MG63 (cell line): ENCODE data around the gene CTNNA3. TPM values are rescaled to one million over a fixed set of nuclear protein-coding genes. Genes with fewer than 3 reads are reported as not detected.

Experiments
- DNase-seq: peaks from one replicate; pipeline ENCODE4 v3.0.0-alpha.2; 2020
- H3K27me3 ChIP-seq: fragments of 250-450 bp; sonication (Bioruptor Pico); 2 replicates; pipeline ENCODE4 v1.5.1; 2020; ENCODE audit warnings: mild to moderate bottlenecking, moderate library complexity
- H3K36me3 ChIP-seq: fragments of 250-450 bp; sonication (Bioruptor Pico); 2 replicates; pipeline ENCODE4 v1.5.1; 2020; ENCODE audit warnings: mild to moderate bottlenecking, moderate library complexity
- H3K4me3 ChIP-seq: fragments of 250-450 bp; sonication (Bioruptor Pico); 2 replicates; pipeline ENCODE4 v1.5.1; 2020; ENCODE audit warnings: mild to moderate bottlenecking, moderate library complexity
- H3K9me3 ChIP-seq: fragments of 250-450 bp; sonication (Bioruptor Pico); 2 replicates; pipeline ENCODE4 v1.5.1; 2020; ENCODE audit warnings: mild to moderate bottlenecking, moderate library complexity
- total RNA-seq: library from RNA; depleted of rRNA; stranded (reverse); fragments of >200 nt; shearing (Covaris generic); gene quantifications from 2 replicates; pipeline ENCODE4 v1.2.3, GENCODE V29; 2014; ENCODE audit warnings: low replicate concordance

The CTNNA3 gene
- total RNA-seq, 1 experiment from 2014 or later = not detected

DNA sequence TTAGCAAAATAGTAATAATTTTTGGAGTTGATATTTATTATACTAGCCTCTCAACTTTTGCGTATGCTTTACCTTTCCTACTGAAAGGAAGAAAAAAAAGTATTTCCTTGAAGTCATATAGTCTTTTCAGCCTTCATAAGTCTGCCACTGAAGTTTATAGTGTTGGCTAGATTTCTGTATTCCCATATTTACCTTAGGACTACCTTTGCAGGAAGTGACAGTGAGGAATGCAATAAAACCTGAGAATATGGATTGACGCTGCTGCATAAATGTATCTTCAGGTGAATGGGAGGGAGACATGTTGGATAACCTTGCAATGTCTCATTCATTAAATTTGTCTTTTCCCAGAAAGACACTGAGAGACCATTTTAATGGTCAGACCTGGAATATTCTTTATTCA is 776.7 kb downstream of the CTNNA3 start:
- DNase-seq = no peak
- H3K27me3 ChIP-seq = no peaks in the 10 kb centered on the region
- H3K36me3 ChIP-seq = no peaks in the 10 kb centered on the region
- H3K9me3 ChIP-seq = no peaks in the 10 kb centered on the region
- H3K4me3 ChIP-seq = no peak overlapping the region

DNA sequence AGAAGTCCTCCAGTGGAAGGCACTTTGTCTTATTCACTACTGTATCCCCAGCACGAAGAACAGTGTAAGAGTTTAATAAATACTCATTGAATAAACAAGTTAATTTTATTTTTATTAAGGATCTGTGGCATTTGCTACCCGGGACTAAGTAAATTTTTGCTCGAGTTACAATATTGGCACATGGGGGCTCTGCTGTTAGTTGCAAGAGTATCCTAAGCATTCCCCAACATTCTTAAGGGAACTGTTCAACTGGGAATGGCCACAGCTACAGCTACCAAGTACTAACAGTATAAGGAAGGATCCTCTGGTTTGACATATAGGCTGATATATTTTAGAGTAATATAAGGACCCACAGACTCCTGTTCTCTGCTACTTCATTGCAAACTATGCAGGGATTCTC is 778.9 kb downstream of the CTNNA3 start:
- Histone ChIP-seq H3K36me3 (no peaks in the 10 kb centered on the region), H3K27me3 (no peaks in the 10 kb centered on the region), H3K9me3 (no peaks in the 10 kb centered on the region), H3K4me3 (no peak overlapping the region)
- no peak for DNase-seq

DNA sequence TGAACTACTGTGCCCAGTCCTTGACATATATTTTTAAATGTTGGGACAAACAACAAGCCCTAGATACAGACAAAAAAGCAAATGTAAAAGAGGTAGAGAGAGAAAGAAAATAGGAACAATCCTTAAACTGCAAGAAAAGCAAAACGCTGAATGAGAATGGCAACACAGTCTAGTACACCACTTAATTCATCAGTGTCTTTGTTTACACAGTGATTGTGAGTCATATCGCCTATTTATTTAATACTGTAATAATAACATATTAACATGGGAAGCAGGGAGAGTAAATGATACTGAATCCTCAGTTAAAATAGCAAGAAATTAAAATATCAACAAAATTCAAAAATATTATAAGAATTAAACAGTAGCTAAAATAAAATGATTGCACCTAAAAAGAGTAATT is 780.0 kb downstream of the CTNNA3 start:
- Histone ChIP-seq H3K36me3 (no peaks in the 10 kb centered on the region), H3K27me3 (no peaks in the 10 kb centered on the region), H3K4me3 (no peak overlapping the region), H3K9me3 (no peaks in the 10 kb centered on the region)
- DNase-seq = no peak

DNA sequence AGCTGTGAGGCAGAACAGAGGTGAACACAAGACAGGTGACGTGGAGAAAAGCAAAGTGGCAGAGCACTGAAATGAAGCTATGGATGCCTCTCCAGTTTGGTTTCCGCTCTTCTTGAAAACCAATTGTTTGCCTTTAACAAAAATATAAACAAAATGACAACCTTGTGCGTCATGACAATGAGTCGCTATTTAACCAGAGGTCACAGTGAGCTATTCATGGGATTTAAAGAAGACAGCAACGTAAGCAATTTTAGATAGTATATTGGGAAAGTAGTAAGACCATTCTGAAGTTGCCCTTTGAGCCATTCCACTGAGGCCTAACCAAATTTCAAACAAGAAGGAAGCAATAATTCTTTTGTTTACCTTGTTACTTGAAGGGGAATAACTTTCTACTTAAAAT is 785.3 kb downstream of the CTNNA3 start:
- Histone ChIP-seq H3K27me3 (no peaks in the 10 kb centered on the region), H3K9me3 (no peaks in the 10 kb centered on the region), H3K4me3 (no peak overlapping the region), H3K36me3 (no peaks in the 10 kb centered on the region)
- DNase-seq = no peak

DNA sequence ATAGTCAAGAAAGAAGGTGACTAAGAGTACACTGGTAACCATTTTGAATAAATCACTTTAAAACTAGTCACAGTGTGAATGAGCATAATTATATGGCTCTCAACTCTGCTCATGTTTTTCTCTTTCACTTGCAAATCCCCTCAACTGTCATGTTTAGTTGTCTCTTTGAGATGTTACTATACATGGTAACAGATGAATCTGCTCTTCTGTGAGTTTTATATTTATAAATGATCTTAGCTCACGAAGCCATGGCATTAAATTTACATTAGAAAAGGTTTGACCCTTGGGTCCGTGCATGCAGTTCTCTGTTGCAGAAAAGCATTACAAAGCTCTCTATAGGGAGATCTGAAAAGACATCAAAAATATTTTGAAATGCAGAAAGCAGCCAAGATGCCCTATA is 803.1 kb downstream of the CTNNA3 start:
- no peaks in the 10 kb centered on the region for H3K9me3 ChIP-seq
- H3K27me3 ChIP-seq = no peaks in the 10 kb centered on the region
- no peak for DNase-seq
- no peaks in the 10 kb centered on the region for H3K36me3 ChIP-seq
- H3K4me3 ChIP-seq = no peak overlapping the region

DNA sequence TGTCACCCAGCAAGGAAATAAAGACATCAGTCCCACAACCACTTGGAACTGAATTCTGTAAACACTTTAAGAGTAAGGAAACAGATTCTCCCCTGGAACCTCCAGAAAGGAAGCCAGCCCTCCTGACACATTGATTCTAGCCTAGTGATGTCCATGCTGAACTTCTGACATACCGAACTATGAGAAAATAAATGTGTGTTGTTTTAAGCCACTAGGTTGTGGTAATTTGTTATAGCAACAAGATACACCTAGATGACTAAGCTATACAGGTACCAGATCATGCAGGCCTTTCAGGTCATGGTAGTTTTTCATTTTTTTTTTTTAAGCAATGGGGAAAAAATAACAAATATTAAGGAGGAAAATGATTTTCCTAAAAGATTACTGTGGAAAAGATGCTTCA is 807.8 kb downstream of the CTNNA3 start:
- no peak overlapping the region for H3K4me3 ChIP-seq
- no peaks in the 10 kb centered on the region for H3K27me3 ChIP-seq
- no peak for DNase-seq
- H3K36me3 ChIP-seq = no peaks in the 10 kb centered on the region
- H3K9me3 ChIP-seq = no peaks in the 10 kb centered on the region

DNA sequence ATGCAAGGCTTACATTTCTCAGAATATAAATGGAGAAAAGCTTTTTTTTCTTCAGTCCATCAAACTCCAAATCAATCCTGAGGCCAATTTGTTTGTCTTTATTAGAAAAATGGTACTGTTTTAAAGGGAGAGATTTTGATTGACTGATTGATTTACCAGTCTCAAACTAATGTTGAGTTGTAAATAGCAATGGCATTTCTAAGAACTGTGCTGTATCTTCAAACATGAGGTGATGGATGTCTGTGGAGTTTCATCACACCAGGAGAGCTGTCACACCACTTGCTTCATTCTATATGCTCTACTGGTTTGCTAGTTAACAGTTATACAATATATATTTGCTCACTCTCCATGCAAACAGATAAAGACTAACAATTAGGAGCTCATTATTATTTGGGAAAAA is 809.1 kb downstream of the CTNNA3 start:
- no peak for DNase-seq
- H3K4me3 ChIP-seq = no peak overlapping the region

DNA sequence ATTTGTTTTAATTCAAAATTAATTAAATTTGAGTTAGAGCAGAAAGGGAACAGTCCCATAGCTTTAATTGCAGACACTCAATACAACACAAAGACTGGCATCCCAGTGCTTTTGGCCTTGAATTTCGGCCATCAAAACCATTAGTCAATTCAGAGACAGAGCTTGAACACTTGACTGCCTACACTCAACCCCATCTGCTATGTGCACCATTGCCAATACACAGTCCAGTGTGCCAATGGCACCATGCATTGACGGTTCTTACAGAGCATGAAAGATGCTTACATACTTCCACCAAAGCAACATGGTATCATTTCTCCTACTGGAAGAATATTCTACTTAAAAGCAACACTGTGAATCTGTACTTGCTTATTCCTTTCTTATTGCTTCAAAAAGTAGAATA is 813.7 kb downstream of the CTNNA3 start:
- DNase-seq = no peak
- no peaks in the 10 kb centered on the region for H3K9me3 ChIP-seq
- H3K27me3 ChIP-seq = no peaks in the 10 kb centered on the region
- no peaks in the 10 kb centered on the region for H3K36me3 ChIP-seq
- H3K4me3 ChIP-seq = no peak overlapping the region

More for the DNA sequence above, 809.1 kb downstream of the CTNNA3 start:
- H3K36me3 ChIP-seq = no peaks in the 10 kb centered on the region
- no peaks in the 10 kb centered on the region for H3K9me3 ChIP-seq
- H3K27me3 ChIP-seq = no peaks in the 10 kb centered on the region

DNA sequence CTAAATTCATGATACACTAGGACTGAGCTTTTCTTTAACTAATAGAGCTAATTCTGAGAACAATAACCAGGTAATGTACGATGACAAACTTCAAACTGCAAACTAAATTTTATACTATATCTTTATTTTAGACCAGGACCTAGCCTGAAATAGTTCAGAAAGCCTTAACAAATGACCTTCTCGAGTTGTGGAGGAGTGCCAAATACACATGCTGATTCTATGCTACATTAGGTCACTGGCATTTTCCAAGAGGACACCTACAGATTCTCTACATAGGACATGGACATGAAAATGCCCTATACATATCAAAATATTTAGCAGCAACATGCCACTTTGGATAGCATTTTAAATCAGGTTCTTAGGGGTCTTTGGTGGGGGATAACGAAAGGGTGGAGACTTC is 814.2 kb downstream of the CTNNA3 start:
- H3K27me3 ChIP-seq = no peaks in the 10 kb centered on the region

DNA sequence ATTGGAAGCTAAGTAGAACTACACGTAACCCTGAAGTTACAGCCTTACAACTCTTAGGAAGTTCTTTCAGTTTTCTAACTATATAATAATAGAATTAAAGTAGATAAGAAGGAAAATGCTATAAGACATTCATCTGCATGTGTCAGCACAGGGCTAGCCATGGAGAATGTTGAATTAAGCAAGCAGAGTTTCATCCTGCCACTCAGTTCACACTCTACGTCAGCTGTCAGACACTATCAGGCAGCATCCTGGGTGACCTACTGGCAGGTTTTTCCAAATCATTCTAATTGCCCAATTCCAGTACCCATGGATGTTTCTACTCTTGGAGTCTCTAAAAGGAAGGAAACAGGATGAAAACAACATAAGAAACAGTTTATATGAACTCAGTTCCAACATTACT is 815.2 kb downstream of the CTNNA3 start:
- Histone ChIP-seq H3K36me3 (no peaks in the 10 kb centered on the region), H3K9me3 (no peaks in the 10 kb centered on the region), H3K4me3 (no peak overlapping the region), H3K27me3 (no peaks in the 10 kb centered on the region)
- DNase-seq = no peak

More for the DNA sequence above, 814.2 kb downstream of the CTNNA3 start:
- H3K4me3 ChIP-seq = no peak overlapping the region
- no peaks in the 10 kb centered on the region for H3K36me3 ChIP-seq
- no peaks in the 10 kb centered on the region for H3K9me3 ChIP-seq
- no peak for DNase-seq

DNA sequence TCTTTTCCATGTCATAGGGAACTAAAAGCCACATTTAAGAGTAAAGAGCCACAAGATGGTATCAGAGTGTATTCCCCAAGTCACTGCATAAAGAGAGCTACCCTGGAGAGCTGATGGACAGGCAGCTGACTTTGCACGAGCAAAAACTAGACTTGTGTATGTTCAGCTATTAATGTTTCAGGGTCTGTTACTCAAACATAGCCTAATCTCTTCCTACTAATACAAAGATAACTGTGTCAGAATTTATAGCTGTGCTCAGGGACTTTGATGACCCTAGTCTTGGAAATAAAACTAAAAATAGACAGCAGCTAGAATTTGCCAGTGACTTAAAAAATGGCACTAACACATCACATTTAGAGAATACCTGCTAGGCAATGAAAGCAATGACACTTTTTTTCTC is 815.7 kb downstream of the CTNNA3 start:
- H3K9me3 ChIP-seq = no peaks in the 10 kb centered on the region
- no peaks in the 10 kb centered on the region for H3K36me3 ChIP-seq
- no peak for DNase-seq
- no peaks in the 10 kb centered on the region for H3K27me3 ChIP-seq
- no peak overlapping the region for H3K4me3 ChIP-seq

DNA sequence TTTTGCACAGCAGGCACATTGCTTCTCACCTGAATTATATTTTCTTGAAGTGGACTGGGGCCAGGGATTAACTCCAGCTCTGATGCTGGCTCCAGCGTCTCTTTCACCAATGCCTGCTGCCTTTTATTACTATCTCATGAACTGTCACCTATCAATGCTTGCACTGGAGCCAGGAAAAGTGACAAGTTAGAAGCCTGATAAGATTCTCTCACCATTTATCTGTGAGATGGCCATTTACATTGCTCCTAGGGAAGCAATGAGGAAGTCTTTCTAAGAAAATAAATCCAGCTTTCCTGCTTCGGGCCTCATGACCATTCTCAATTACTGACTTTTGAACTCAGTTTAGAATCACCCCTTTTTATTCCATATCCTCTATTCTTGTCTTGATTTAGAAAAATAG is 818.6 kb downstream of the CTNNA3 start:
- Histone ChIP-seq H3K27me3 (no peaks in the 10 kb centered on the region), H3K9me3 (no peaks in the 10 kb centered on the region), H3K4me3 (no peak overlapping the region), H3K36me3 (no peaks in the 10 kb centered on the region)
- DNase-seq = no peak

DNA sequence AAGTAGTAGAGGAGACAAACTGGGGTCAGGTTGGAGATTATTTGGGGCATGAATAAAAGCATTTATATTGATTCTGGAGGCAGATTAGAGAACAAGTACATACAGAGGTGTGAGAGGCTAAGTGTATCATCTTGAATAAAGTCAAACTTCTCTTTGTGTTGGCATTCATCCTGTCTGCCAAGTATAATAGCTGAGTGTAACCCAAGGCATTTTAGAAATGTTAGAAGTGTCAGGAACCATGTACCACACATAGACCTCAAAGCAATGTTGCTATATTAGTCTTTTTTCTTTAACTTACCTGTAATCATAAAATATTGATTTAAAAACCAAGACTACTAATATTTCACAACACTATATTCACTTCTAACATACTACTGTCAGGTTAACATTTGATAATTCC is 826.4 kb downstream of the CTNNA3 start:
- Histone ChIP-seq H3K27me3 (no peaks in the 10 kb centered on the region), H3K9me3 (no peaks in the 10 kb centered on the region), H3K36me3 (no peaks in the 10 kb centered on the region), H3K4me3 (no peak overlapping the region)
- DNase-seq = no peak

DNA sequence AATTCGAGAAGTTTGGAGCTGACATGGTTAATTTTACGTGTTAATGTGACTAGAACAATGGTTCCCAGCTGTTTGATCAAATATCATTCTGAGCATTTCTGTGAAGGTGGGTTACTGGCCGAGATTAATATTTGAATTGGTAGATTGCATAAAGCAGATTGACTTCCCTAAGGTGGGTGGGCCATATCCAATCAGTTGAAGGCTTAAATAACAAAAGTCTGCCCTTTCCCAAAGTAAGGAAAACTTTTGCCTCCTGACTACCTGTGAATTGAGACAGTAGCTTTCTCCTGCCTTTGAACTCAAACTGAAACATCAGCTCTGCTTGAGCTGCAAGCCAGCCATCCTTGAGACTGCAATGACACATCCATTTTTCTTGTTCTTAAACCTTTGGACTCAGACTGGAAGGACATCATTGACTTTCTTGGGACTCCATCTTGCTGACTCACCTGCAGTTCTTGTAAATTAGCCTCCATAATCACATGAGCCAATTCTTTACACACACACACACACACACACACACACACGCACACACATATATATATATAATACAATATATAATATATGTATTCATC is 833.2 kb downstream of the CTNNA3 start:
- H3K9me3 ChIP-seq = no peaks in the 10 kb centered on the region
- H3K4me3 ChIP-seq = no peak overlapping the region
- DNase-seq = no peak
- H3K36me3 ChIP-seq = no peaks in the 10 kb centered on the region
- H3K27me3 ChIP-seq = no peaks in the 10 kb centered on the region

DNA sequence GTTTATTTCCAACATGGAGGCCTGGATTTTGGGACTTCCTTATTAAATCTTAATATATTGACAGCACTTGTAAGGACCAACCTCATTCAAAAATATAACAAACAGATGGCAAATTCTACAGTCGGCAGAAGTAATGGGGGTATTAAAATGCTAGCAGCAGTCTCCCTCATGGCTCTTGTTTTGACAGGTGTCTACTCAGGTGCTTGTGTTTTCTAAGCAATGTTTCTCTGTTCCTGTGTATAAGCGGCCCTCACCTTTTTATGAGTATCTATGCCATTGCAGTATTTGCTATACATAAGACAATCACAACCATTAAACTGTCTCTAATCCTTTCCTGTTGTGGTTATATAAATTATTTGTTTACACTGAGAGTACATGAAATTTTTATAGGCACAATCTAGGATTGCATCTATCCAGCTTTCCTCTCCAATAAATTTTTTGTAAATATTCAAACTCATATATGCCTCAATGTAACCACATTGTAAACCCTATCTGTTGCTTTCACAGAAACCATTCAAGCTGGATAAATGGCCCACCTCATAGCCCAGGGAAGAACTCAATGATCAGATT is 835.5 kb downstream of the CTNNA3 start:
- no peak for DNase-seq
- no peak overlapping the region for H3K4me3 ChIP-seq
- no peaks in the 10 kb centered on the region for H3K36me3 ChIP-seq
- no peaks in the 10 kb centered on the region for H3K9me3 ChIP-seq
- no peaks in the 10 kb centered on the region for H3K27me3 ChIP-seq

DNA sequence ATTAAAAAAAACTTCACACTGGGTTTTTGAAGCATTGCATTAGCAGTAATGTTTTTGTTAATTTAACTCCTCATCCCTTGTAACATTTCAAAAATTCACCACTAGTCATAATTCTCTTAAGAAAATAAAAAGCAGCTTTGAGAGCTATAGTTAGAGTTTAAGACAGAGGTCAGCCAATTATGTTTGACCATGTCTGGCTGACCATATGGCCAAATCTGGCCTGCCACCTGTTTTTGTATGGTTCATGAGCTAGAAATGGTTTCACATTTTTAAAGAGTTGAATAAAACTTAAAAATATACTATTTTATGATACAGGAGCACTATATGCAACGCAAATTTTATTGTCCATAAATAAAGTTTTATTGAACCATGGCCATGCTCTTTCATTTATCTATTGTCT is 843.2 kb downstream of the CTNNA3 start:
- Histone ChIP-seq H3K36me3 (no peaks in the 10 kb centered on the region), H3K4me3 (no peak overlapping the region), H3K9me3 (no peaks in the 10 kb centered on the region), H3K27me3 (0 out of 2 replicates have a peak, but pooled peaks cover 2% of the 10 kb centered on the region)
- no peak for DNase-seq

DNA sequence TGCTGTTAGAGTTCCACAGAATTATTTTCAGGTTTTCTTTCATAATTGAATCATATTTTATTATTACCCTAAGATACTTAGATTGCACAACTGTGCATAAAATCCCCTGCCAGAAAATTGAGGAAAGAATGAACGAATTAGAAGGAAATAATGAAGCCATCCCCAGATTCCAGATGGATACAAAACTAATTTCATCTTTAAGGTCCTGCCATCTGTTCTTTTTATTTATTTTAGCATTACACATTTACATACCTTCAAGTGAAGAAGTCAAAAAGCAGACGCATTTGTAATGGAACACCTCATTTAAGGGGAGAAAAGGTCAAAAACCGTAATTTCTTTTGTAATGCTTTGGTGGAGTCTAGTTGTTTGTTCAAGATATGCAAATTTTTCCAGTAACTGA is 847.1 kb downstream of the CTNNA3 start:
- no peak for DNase-seq

DNA sequence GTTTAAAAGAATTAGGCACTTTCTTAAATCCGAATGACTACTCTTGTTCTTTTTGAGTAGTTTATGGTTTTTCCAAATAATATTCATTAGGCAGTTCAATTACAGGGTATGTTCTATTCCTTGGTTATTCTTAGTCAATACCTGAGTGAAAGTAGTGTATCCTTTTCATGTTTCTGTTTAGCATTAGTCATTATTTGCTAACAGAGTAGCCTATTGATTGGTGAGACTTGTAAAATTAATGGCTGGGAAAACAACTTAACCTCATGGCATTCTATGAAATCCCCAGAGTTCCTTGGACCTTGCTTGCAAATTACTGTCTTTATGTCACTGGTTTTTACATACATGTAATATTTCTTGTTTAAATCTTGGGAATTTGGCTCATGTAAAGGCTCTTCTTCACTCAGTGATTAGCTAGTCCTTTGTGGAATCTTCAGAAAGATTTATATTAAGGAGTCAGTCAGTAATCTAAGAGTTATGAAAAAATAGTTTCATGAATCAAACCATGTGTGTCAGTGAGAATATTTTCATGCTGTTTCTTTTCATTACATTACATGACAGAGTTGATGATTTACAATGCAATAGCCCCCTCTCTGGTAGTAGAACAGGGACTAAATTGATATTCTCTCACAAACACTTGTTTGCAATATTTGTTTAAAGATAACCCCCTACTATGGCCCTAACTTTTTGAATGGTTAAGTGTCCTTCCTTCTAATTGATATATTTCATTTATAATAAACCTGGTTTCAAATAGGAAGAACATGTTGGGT is 851.6 kb downstream of the CTNNA3 start:
- 0 out of 2 replicates have a peak, but pooled peaks cover 2% of the 10 kb centered on the region for H3K27me3 ChIP-seq
- H3K36me3 ChIP-seq = no peaks in the 10 kb centered on the region
- DNase-seq = no peak
- no peak overlapping the region for H3K4me3 ChIP-seq
- H3K9me3 ChIP-seq = no peaks in the 10 kb centered on the region

More for the DNA sequence above, 847.1 kb downstream of the CTNNA3 start:
- Histone ChIP-seq H3K36me3 (no peaks in the 10 kb centered on the region), H3K27me3 (0 out of 2 replicates have a peak, but pooled peaks cover 2% of the 10 kb centered on the region), H3K4me3 (no peak overlapping the region), H3K9me3 (no peaks in the 10 kb centered on the region)
